Measurements from ENCODE around the gene ATP1B1. TPM values are rescaled to one million over a fixed set of nuclear protein-coding genes. Genes with fewer than 3 reads are reported as not detected.

Gene ATP1B1
- total and polyA plus RNA-seq, 2 of the 13 experiments (the other 11 are each of a cell fraction or from before 2014, with no cell fraction given): 134 to 135 TPM

DNA sequence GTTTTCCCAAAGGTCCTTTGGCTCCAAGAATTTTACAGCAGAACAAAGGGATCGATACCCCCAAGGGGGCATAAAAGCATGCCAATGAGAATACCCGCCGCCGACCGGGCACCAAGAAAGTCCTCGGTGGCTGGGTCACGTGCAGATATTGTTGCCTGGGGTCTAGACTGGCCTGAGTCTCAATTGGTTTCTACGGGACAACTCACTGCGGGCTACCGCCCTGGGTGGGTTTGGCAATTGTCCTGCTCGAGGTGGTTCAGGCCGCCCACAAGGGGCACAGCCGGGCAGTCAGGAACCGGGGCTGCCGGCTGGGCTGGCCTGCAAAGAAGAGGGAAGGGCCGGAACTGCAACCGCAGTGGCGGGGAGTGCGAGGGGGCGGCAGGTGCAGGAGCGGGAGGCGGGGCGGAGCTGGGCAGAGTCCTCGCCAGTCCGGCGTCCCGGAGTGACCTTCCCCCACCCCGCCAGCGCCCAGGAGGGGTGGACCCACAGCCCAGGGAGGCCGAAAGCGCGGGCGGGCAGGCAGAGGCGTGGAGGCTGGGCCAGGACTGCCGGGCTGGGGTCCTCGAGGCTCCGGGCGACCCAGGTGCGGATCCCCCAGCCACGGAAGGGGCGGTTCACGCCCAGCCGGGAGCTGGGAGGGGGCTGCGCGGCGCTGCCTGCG, 926 bp upstream of the ATP1B1 start (continued):
- TF ChIP-seq, protein P1, sequence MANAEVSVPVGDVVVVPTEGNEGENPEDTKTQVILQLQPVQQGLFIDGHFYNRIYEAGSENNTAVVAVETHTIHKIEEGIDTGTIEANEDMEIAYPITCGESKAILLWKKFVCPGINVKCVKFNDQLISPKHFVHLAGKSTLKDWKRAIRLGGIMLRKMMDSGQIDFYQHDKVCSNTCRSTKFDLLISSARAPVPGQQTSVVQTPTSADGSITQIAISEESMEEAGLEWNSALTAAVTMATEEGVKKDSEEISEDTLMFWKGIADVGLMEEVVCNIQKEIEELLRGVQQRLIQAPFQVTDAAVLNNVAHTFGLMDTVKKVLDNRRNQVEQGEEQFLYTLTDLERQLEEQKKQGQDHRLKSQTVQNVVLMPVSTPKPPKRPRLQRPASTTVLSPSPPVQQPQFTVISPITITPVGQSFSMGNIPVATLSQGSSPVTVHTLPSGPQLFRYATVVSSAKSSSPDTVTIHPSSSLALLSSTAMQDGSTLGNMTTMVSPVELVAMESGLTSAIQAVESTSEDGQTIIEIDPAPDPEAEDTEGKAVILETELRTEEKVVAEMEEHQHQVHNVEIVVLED (CRISPR knock-in tag; IDR thresholded peaks at IDR 0.05; ENCODE audit: borderline replicate concordance): peak; percentile 63
- TF ChIP-seq, protein P2, sequence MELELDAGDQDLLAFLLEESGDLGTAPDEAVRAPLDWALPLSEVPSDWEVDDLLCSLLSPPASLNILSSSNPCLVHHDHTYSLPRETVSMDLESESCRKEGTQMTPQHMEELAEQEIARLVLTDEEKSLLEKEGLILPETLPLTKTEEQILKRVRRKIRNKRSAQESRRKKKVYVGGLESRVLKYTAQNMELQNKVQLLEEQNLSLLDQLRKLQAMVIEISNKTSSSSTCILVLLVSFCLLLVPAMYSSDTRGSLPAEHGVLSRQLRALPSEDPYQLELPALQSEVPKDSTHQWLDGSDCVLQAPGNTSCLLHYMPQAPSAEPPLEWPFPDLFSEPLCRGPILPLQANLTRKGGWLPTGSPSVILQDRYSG (CRISPR knock-in tag; IDR thresholded peaks at IDR 0.05): no peak; the same call in 1 of the 2 replicates
- TF ChIP-seq, protein P3, sequence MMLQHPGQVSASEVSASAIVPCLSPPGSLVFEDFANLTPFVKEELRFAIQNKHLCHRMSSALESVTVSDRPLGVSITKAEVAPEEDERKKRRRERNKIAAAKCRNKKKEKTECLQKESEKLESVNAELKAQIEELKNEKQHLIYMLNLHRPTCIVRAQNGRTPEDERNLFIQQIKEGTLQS (CRISPR knock-in tag; IDR thresholded peaks at IDR 0.05): no peak
- TF ChIP-seq, protein P4, sequence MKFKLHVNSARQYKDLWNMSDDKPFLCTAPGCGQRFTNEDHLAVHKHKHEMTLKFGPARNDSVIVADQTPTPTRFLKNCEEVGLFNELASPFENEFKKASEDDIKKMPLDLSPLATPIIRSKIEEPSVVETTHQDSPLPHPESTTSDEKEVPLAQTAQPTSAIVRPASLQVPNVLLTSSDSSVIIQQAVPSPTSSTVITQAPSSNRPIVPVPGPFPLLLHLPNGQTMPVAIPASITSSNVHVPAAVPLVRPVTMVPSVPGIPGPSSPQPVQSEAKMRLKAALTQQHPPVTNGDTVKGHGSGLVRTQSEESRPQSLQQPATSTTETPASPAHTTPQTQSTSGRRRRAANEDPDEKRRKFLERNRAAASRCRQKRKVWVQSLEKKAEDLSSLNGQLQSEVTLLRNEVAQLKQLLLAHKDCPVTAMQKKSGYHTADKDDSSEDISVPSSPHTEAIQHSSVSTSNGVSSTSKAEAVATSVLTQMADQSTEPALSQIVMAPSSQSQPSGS (CRISPR knock-in tag; IDR thresholded peaks at IDR 0.05): peak; percentile 88
- TF ChIP-seq KAT7 (CRISPR knock-in tag; IDR thresholded peaks at IDR 0.05; ENCODE audit: borderline replicate concordance): peak; percentile 70; the same call in 1 of the 2 replicates
- TF ChIP-seq, protein P5, sequence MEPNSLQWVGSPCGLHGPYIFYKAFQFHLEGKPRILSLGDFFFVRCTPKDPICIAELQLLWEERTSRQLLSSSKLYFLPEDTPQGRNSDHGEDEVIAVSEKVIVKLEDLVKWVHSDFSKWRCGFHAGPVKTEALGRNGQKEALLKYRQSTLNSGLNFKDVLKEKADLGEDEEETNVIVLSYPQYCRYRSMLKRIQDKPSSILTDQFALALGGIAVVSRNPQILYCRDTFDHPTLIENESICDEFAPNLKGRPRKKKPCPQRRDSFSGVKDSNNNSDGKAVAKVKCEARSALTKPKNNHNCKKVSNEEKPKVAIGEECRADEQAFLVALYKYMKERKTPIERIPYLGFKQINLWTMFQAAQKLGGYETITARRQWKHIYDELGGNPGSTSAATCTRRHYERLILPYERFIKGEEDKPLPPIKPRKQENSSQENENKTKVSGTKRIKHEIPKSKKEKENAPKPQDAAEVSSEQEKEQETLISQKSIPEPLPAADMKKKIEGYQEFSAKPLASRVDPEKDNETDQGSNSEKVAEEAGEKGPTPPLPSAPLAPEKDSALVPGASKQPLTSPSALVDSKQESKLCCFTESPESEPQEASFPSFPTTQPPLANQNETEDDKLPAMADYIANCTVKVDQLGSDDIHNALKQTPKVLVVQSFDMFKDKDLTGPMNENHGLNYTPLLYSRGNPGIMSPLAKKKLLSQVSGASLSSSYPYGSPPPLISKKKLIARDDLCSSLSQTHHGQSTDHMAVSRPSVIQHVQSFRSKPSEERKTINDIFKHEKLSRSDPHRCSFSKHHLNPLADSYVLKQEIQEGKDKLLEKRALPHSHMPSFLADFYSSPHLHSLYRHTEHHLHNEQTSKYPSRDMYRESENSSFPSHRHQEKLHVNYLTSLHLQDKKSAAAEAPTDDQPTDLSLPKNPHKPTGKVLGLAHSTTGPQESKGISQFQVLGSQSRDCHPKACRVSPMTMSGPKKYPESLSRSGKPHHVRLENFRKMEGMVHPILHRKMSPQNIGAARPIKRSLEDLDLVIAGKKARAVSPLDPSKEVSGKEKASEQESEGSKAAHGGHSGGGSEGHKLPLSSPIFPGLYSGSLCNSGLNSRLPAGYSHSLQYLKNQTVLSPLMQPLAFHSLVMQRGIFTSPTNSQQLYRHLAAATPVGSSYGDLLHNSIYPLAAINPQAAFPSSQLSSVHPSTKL (CRISPR knock-in tag; IDR thresholded peaks at IDR 0.05): peak; percentile 83
- no peak for TF ChIP-seq SRSF9 (IDR thresholded peaks at IDR 0.05; ENCODE audit: borderline replicate concordance, insufficient read depth, low read depth, low read length, poor library complexity, severe bottlenecking)
- 0 out of 2 replicates have a peak, but pooled peaks have one; percentile 12 for TF ChIP-seq ZNF552 (CRISPR knock-in tag; IDR thresholded peaks at IDR 0.05; ENCODE audit: borderline replicate concordance)
- TF ChIP-seq, protein P6, sequence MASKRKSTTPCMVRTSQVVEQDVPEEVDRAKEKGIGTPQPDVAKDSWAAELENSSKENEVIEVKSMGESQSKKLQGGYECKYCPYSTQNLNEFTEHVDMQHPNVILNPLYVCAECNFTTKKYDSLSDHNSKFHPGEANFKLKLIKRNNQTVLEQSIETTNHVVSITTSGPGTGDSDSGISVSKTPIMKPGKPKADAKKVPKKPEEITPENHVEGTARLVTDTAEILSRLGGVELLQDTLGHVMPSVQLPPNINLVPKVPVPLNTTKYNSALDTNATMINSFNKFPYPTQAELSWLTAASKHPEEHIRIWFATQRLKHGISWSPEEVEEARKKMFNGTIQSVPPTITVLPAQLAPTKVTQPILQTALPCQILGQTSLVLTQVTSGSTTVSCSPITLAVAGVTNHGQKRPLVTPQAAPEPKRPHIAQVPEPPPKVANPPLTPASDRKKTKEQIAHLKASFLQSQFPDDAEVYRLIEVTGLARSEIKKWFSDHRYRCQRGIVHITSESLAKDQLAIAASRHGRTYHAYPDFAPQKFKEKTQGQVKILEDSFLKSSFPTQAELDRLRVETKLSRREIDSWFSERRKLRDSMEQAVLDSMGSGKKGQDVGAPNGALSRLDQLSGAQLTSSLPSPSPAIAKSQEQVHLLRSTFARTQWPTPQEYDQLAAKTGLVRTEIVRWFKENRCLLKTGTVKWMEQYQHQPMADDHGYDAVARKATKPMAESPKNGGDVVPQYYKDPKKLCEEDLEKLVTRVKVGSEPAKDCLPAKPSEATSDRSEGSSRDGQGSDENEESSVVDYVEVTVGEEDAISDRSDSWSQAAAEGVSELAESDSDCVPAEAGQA (IDR thresholded peaks at IDR 0.05; ENCODE audit: low read depth): peak; percentile 51; the same call in 1 of the 2 replicates
- TF ChIP-seq, protein P6 (CRISPR knock-in tag; IDR thresholded peaks at IDR 0.05; ENCODE audit: borderline replicate concordance): no peak
- TF ChIP-seq CBFB (CRISPR knock-in tag; IDR thresholded peaks at IDR 0.05): peak; percentile 85
- peak; percentile 68; the same call in 1 of the 2 replicates for TF ChIP-seq PPARG (CRISPR knock-in tag; conservative IDR thresholded peaks at IDR 0.05)
- 0 out of 2 replicates have a peak, but pooled peaks have one; percentile 42 for TF ChIP-seq ZFP41 (CRISPR knock-in tag; IDR thresholded peaks at IDR 0.05; ENCODE audit: borderline replicate concordance)
